PC-9 (cell line): ENCODE data around the gene PTPN13. TPM values are rescaled to one million over a fixed set of nuclear protein-coding genes. Genes with fewer than 3 reads are reported as not detected.

Experiments used
- BruUV-seq: library from RNA; stranded (reverse); fragments of 400-500 nt; replicated peaks from 2 replicates; lab custom pipeline; 2021; lab: Mats Ljungman, UMichigan
- CTCF ChIA-PET: fragments of 300-600 bp; sonication (Branson Sonifier 250); formaldehyde crosslinking; loops from one replicate; lab custom pipeline; 2022; ENCODE audit warnings: antibody characterized with exemption; lab: Charles Lee
- POLR2A ChIA-PET: fragments of 300-600 bp; sonication (Branson Sonifier 250); formaldehyde crosslinking; loops from one replicate; lab custom pipeline; 2022; ENCODE audit warnings: antibody characterized with exemption; ENCODE audit not compliant: unreplicated experiment; lab: Charles Lee
- DNase-seq, 2 experiments: peaks; one replicate each; pipeline versions ENCODE4 v3.0.0 to v3.0.0-alpha.2; 2015 to 2022; ENCODE audit warnings: mixed read lengths in 1 of 2
- H2AFZ ChIP-seq: fragments of 200-600 bp; sonication (generic); 2 replicates; pipeline ENCODE4 v1.8.1; 2017; ENCODE audit warnings: antibody characterized with exemption
- H3F3A ChIP-seq: fragments of 200-600 bp; sonication (generic); 2 replicates; pipeline ENCODE4 v1.8.1; 2017; ENCODE audit warnings: antibody characterized with exemption, mild to moderate bottlenecking, low read depth; ENCODE audit not compliant: insufficient read depth
- H3K27ac ChIP-seq: fragments of 200-600 bp; sonication (generic); 2 replicates; pipeline ENCODE4 v1.6.1; 2016; ENCODE audit warnings: mixed run types
- H3K27me3 ChIP-seq: fragments of 200-600 bp; sonication (generic); 2 replicates; pipeline ENCODE4 v1.6.1; 2016; ENCODE audit warnings: low read depth, mixed run types; ENCODE audit not compliant: insufficient read depth
- H3K36me3 ChIP-seq: fragments of 200-600 bp; sonication (generic); 2 replicates; pipeline ENCODE4 v1.6.1; 2016; ENCODE audit warnings: low read depth, mixed run types
- H3K4me1 ChIP-seq: fragments of 200-600 bp; sonication (generic); replicated peaks from 2 replicates; pipeline ENCODE4 v1.6.1; 2016; ENCODE audit warnings: mixed run types; ENCODE audit not compliant: insufficient read depth
- H3K4me2 ChIP-seq: fragments of 200-600 bp; sonication (generic); 2 replicates; pipeline ENCODE4 v1.6.1; 2017; ENCODE audit warnings: mixed run types
- H3K4me3 ChIP-seq: fragments of 200-600 bp; sonication (generic); 2 replicates; pipeline ENCODE4 v1.6.1; 2016; ENCODE audit warnings: mixed run types
- H3K79me2 ChIP-seq: fragments of 200-600 bp; sonication (generic); 2 replicates; pipeline ENCODE4 v1.6.1; 2017; ENCODE audit warnings: low read depth, mixed run types
- H3K9me2 ChIP-seq: fragments of 200-600 bp; sonication (generic); 2 replicates; pipeline ENCODE4 v1.8.1; 2017; ENCODE audit warnings: mild to moderate bottlenecking; ENCODE audit not compliant: insufficient read depth
- H3K9me3 ChIP-seq: fragments of 200-600 bp; sonication (generic); 2 replicates; pipeline ENCODE4 v1.8.1; 2016; ENCODE audit warnings: low read depth; ENCODE audit not compliant: insufficient read depth
- H4K20me1 ChIP-seq: fragments of 200-600 bp; sonication (generic); 2 replicates; pipeline ENCODE4 v1.8.1; 2017; ENCODE audit not compliant: insufficient read depth
- CTCF ChIP-seq: fragments of 200-600 bp; sonication (generic); conservative IDR thresholded peaks from 2 replicates; pipeline ENCODE4 v1.6.1; 2017; ENCODE audit warnings: mixed run types, antibody characterized with exemption, mild to moderate bottlenecking, moderate library complexity
- EZH2 ChIP-seq: fragments of 200-600 bp; sonication (generic); IDR thresholded peaks from 2 replicates; pipeline ENCODE4 v1.8.0; 2017; ENCODE audit warnings: antibody characterized with exemption, low read depth
- intact Hi-C: fragments of 100-400 bp; cut with micrococcal nuclease; formaldehyde crosslinking; loops from one replicate; pipeline ENCODE4 v1.10.0; 2022; ENCODE audit not compliant: unreplicated experiment
- total RNA-seq: library from RNA; stranded (reverse); gene quantifications from 2 replicates; pipeline ENCODE4 v1.2.3, GENCODE V29; 2021

The PTPN13 gene
- total RNA-seq, 1 experiment from 2014 or later: 6.9 TPM

GRCh38 chr4:86846921-86847320 lies 252.8 kb downstream of the PTPN13 start:
- no peaks in the 10 kb centered on the region for H3K79me2 ChIP-seq
- DNase-seq: no peak
- BruUV-seq: no TSS peak
- no peak overlapping the region for H3K4me3 ChIP-seq
- H3K4me2 ChIP-seq: no peak overlapping the region
- H3K27ac ChIP-seq: no peak overlapping the region
- ChIA-PET CTCF (no interaction called here), POLR2A (no interaction called here)
- no peaks in the 10 kb centered on the region for H3K9me3 ChIP-seq
- H3K4me1 ChIP-seq: no peaks in the 10 kb centered on the region
- H4K20me1 ChIP-seq: no peaks in the 10 kb centered on the region
- intact Hi-C loops: no loop called here
- no peaks in the 10 kb centered on the region for H3K27me3 ChIP-seq
- H3K36me3 ChIP-seq: no peaks in the 10 kb centered on the region
- TF ChIP-seq CTCF (no peak), EZH2 (no peak)
- no peaks in the 10 kb centered on the region for H3K9me2 ChIP-seq
- no peaks in the 10 kb centered on the region for H3F3A ChIP-seq
- H2AFZ ChIP-seq: no peak overlapping the region

GRCh38 chr4:86847571-86847970 lies 253.5 kb downstream of the PTPN13 start:
- DNase-seq: no peak
- H3K9me2 ChIP-seq: no peaks in the 10 kb centered on the region
- ChIA-PET CTCF (no interaction called here), POLR2A (no interaction called here)
- BruUV-seq: no TSS peak
- H3K4me3 ChIP-seq: no peak overlapping the region
- no peaks in the 10 kb centered on the region for H3K79me2 ChIP-seq
- H3K27ac ChIP-seq: no peak overlapping the region
- no peaks in the 10 kb centered on the region for H3K9me3 ChIP-seq
- H4K20me1 ChIP-seq: no peaks in the 10 kb centered on the region
- no peak for TF ChIP-seq EZH2
- TF ChIP-seq CTCF: no peak
- H3K27me3 ChIP-seq: no peaks in the 10 kb centered on the region
- no peaks in the 10 kb centered on the region for H3K36me3 ChIP-seq
- H3K4me1 ChIP-seq: no peaks in the 10 kb centered on the region
- no peaks in the 10 kb centered on the region for H3F3A ChIP-seq
- intact Hi-C loops: no loop called here
- no peak overlapping the region for H3K4me2 ChIP-seq
- no peak overlapping the region for H2AFZ ChIP-seq

DNA sequence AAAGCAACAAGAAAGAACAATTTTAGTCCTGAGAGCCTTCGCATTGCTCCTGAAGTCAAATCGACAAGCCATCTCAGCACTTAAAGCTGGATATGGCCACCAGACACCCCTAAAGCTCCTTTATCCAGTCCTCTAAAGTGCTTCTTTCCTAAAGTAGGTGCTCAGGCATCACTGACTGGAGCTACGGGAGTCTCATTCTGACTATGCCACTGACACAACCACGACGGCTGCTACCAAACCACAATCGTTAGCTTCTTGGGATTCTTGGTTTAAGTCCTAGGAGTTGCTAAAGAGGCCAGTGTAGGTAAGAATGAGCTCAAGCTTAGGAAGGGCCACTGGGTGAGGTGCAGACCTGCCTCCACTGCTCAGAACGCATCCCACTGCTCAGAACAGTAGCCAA lies 254.0 kb downstream of the PTPN13 start:
- no peak overlapping the region for H3K27ac ChIP-seq
- H3K9me2 ChIP-seq: no peaks in the 10 kb centered on the region
- ChIA-PET CTCF (no interaction called here), POLR2A (no interaction called here)
- no peak overlapping the region for H2AFZ ChIP-seq
- H3K36me3 ChIP-seq: no peaks in the 10 kb centered on the region
- H3K79me2 ChIP-seq: no peaks in the 10 kb centered on the region
- no peaks in the 10 kb centered on the region for H3K4me1 ChIP-seq
- H3F3A ChIP-seq: no peaks in the 10 kb centered on the region
- H3K27me3 ChIP-seq: no peaks in the 10 kb centered on the region
- no peak overlapping the region for H3K4me2 ChIP-seq
- no TSS peak for BruUV-seq
- no peak overlapping the region for H3K4me3 ChIP-seq
- intact Hi-C loops: no loop called here
- DNase-seq: no peak
- no peaks in the 10 kb centered on the region for H3K9me3 ChIP-seq
- TF ChIP-seq CTCF (no peak), EZH2 (no peak)
- no peaks in the 10 kb centered on the region for H4K20me1 ChIP-seq
